ENCODE results near the gene TUBB4A. TPM values are rescaled to one million over a fixed set of nuclear protein-coding genes. Genes with fewer than 3 reads are reported as not detected.

Gene TUBB4A
- total RNA-seq, 3 donors from 2014 or later = 0.26 to 14.6 (median 0.82) TPM

- ATAC-seq (no peak), DNase-seq (no peak)
- H3K36me3 ChIP-seq (ENCODE audit: low read depth) = no peaks in the 10 kb centered on the region
- intact Hi-C loops (cut with DNase I, micrococcal nuclease) = no loop called here
- TF ChIP-seq CTCF (IDR thresholded peaks at IDR 0.05) = no peak
- no peak overlapping the region for H3K4me3 ChIP-seq
- no peaks in the 10 kb centered on the region for H3K4me1 ChIP-seq (ENCODE audit: low read depth)
- no peaks in the 10 kb centered on the region for H3K9me3 ChIP-seq
Observed at GRCh38 chr19:6494438-6495036, 7.6 kb downstream of the TUBB4A start.

- Histone ChIP-seq H3K36me3 (ENCODE audit: low read depth) (no peaks in the 10 kb centered on the region), H3K4me3 (no peak overlapping the region), H3K9me3 (no peaks in the 10 kb centered on the region), H3K4me1 (ENCODE audit: low read depth) (no peaks in the 10 kb centered on the region)
- ATAC-seq = no peak
- no peak for TF ChIP-seq CTCF (IDR thresholded peaks at IDR 0.05)
- intact Hi-C loops (cut with DNase I, micrococcal nuclease) = no loop called here
- DNase-seq = no peak
Observed at GRCh38 chr19:6491802-6492592, 10.1 kb downstream of the TUBB4A start.

- DNase-seq (no peak), ATAC-seq (no peak)
- no peaks in the 10 kb centered on the region for H3K36me3 ChIP-seq (ENCODE audit: low read depth)
- intact Hi-C loops (cut with DNase I, micrococcal nuclease) = no loop called here
- TF ChIP-seq CTCF (IDR thresholded peaks at IDR 0.05) = no peak
- H3K4me3 ChIP-seq = no peak overlapping the region
- H3K9me3 ChIP-seq = no peaks in the 10 kb centered on the region
- no peaks in the 10 kb centered on the region for H3K4me1 ChIP-seq (ENCODE audit: low read depth)
Observed at GRCh38 chr19:6490134-6490533, 12.0 kb downstream of the TUBB4A start.

GRCh38 chr19:6489278-6490061 is 12.6 kb downstream of the TUBB4A start:
- ATAC-seq (peak; percentile 38), DNase-seq (no peak)
- no peaks in the 10 kb centered on the region for H3K36me3 ChIP-seq (ENCODE audit: low read depth)
- TF ChIP-seq CTCF (IDR thresholded peaks at IDR 0.05) = no peak
- intact Hi-C loops (cut with DNase I, micrococcal nuclease) = no loop called here
- no peak overlapping the region for H3K4me3 ChIP-seq
- no peaks in the 10 kb centered on the region for H3K9me3 ChIP-seq
- H3K4me1 ChIP-seq (ENCODE audit: low read depth) = no peaks in the 10 kb centered on the region

GRCh38 chr19:6484831-6485230 is 17.3 kb downstream of the TUBB4A start:
- H3K36me3 ChIP-seq (ENCODE audit: low read depth) = no peaks in the 10 kb centered on the region
- H3K4me1 ChIP-seq (ENCODE audit: low read depth) = no peaks in the 10 kb centered on the region
- intact Hi-C loops (cut with DNase I, micrococcal nuclease) = no loop called here
- DNase-seq (no peak), ATAC-seq (no peak)
- TF ChIP-seq CTCF (IDR thresholded peaks at IDR 0.05) = no peak
- no peaks in the 10 kb centered on the region for H3K9me3 ChIP-seq
- no peak overlapping the region for H3K4me3 ChIP-seq

Data from mucosa of descending colon (tissue), 3 donors.